ENCODE data around the gene AFG3L2. TPM values are rescaled to one million over a fixed set of nuclear protein-coding genes. Genes with fewer than 3 reads are reported as not detected.

AFG3L2 gene
- total RNA-seq, 1 donor, result 52.1 TPM

DNA sequence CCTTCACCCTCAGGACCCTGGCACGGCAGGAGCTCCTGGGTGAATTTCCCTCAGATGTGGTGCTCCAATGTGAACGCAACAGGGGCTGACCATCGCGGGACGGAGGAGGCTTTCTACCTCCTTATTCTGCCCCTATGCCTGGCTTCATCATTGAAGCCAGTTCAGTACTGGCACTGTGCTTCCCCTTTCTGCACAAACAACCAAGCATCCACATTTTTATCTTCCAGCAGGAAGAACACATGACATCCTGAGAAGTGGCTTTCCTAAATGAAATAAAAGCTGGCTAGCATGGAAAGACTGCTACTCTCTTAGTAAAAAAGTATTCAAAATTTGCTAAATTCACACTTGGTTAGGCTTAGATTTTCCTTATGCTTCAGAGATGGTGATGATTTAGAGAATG is 24.8 kb downstream of the AFG3L2 start:
- Histone ChIP-seq H3K9me3 (ENCODE audit: low read depth, low read length) (no peaks in the 10 kb centered on the region), H3K4me3 (ENCODE audit: low read length) (no peak overlapping the region), H3K27me3 (ENCODE audit: insufficient read depth, low read length) (no peaks in the 10 kb centered on the region), H3K4me1 (ENCODE audit: insufficient read depth, low read length) (no peaks in the 10 kb centered on the region)

DNA sequence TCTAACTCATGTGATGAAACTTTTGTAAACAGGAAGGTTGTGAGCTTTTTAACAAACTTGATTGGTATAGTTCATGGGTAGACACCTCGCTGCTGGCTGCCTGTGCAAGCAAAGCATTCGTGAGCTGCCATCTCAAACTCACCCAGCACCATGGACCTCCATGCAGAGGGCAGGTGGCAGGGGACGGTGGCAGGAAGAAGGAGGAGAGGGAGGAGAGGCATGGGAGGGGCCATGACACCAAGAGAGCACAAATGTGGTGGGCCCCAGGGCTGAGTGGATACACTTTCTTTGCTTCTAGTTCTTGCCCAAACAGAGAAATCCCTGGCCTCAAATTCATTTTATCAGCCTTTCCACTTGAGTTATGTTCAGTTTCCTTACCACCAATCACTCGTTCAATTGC is 29.1 kb downstream of the AFG3L2 start:
- Histone ChIP-seq H3K9me3 (ENCODE audit: low read depth, low read length) (no peaks in the 10 kb centered on the region), H3K27me3 (ENCODE audit: insufficient read depth, low read length) (no peaks in the 10 kb centered on the region), H3K4me1 (ENCODE audit: insufficient read depth, low read length) (no peaks in the 10 kb centered on the region), H3K4me3 (ENCODE audit: low read length) (no peak overlapping the region)

- Histone ChIP-seq H3K4me3 (ENCODE audit: low read length) (no peak overlapping the region), H3K9me3 (ENCODE audit: low read depth, low read length) (no peaks in the 10 kb centered on the region), H3K4me1 (ENCODE audit: insufficient read depth, low read length) (no peaks in the 10 kb centered on the region), H3K27me3 (ENCODE audit: insufficient read depth, low read length) (no peaks in the 10 kb centered on the region)
Measured at GRCh38 chr18:12346240-12346565, 30.8 kb downstream of the AFG3L2 start.

- no peaks in the 10 kb centered on the region for H3K27me3 ChIP-seq (ENCODE audit: insufficient read depth, low read length)
Measured at GRCh38 chr18:12345491-12346239, 31.4 kb downstream of the AFG3L2 start.

DNA sequence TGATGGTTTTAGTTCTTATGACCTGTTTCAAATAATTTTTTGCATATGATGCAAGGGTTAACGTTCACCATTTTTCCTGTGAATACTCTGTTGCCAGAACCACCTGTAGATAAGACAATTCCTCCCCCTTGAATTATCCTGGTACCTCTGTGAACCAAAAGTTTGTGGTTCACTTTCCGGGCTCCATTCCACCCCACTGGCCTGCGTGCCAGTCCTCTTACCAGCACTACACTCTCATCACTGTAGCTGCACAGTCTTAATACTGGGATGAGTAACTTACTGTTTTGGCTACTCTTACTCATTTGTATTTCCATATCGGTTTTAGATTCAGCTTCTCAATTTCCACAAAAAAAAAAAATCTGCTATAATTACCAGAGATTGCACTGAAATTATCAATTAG is 34.4 kb downstream of the AFG3L2 start:
- H3K4me3 ChIP-seq (ENCODE audit: low read length), result no peak overlapping the region
- no peaks in the 10 kb centered on the region for H3K27me3 ChIP-seq (ENCODE audit: insufficient read depth, low read length)
- H3K9me3 ChIP-seq (ENCODE audit: low read depth, low read length), result no peaks in the 10 kb centered on the region
- H3K4me1 ChIP-seq (ENCODE audit: insufficient read depth, low read length), result no peaks in the 10 kb centered on the region

More at GRCh38 chr18:12345491-12346239, 31.4 kb downstream of the AFG3L2 start:
- H3K9me3 ChIP-seq (ENCODE audit: low read depth, low read length), result no peaks in the 10 kb centered on the region
- H3K4me3 ChIP-seq (ENCODE audit: low read length), result no peak overlapping the region
- H3K4me1 ChIP-seq (ENCODE audit: insufficient read depth, low read length), result no peaks in the 10 kb centered on the region

GRCh38 chr18:12340945-12341660 is 35.9 kb downstream of the AFG3L2 start:
- no peak overlapping the region for H3K4me3 ChIP-seq (ENCODE audit: low read length)
- H3K9me3 ChIP-seq (ENCODE audit: low read depth, low read length), result no peaks in the 10 kb centered on the region
- no peaks in the 10 kb centered on the region for H3K4me1 ChIP-seq (ENCODE audit: insufficient read depth, low read length)
- H3K27me3 ChIP-seq (ENCODE audit: insufficient read depth, low read length), result no peaks in the 10 kb centered on the region

GRCh38 chr18:12338382-12338781 is 38.6 kb downstream of the AFG3L2 start:
- Histone ChIP-seq H3K4me3 (ENCODE audit: low read length) (no peak overlapping the region), H3K4me1 (ENCODE audit: insufficient read depth, low read length) (no peaks in the 10 kb centered on the region), H3K27me3 (ENCODE audit: insufficient read depth, low read length) (no peaks in the 10 kb centered on the region), H3K9me3 (ENCODE audit: low read depth, low read length) (no peaks in the 10 kb centered on the region)

DNA sequence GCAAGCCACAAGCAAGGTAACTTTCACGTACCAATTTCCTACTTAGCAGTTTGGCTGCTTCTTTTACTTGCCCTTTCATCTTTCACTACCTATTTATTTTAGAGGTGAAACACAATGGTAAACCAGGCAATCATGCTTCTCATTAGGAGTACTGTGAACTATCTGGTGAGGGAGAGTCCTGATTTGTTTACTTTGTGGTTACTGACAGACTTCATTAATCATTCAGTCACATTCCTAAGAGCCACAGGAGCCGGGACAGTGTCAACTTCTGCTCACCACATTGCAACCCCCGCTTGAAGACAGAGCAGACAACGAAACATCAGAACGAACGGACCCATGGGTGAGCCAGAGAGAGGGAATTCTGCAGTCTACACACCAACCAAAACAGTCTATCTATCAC is 40.1 kb downstream of the AFG3L2 start:
- Histone ChIP-seq H3K9me3 (ENCODE audit: low read depth, low read length) (no peaks in the 10 kb centered on the region), H3K4me1 (ENCODE audit: insufficient read depth, low read length) (no peaks in the 10 kb centered on the region), H3K4me3 (ENCODE audit: low read length) (no peak overlapping the region), H3K27me3 (ENCODE audit: insufficient read depth, low read length) (no peaks in the 10 kb centered on the region)

DNA sequence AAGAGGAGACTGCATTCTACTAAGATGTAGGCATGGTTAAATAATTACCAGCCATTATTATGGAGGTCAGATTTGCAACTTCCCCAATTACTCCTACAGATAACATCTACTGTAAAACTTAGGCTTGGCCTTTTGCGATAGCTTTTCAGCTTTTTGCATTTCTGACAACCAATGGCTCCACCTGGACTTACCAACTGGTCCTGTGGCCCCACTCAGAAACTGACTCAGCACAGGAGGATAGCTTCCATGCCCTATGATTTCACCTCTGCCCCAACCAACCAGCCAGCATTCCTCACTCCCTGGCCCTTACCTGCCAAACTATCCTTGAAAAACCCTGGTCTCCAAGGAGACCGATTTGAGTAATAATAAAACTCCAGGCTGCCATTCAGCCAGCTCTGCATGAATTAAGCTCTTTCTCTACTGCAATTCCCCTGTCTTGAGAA is 40.8 kb downstream of the AFG3L2 start:
- Histone ChIP-seq H3K4me3 (ENCODE audit: low read length) (no peak overlapping the region), H3K27me3 (ENCODE audit: insufficient read depth, low read length) (no peaks in the 10 kb centered on the region), H3K4me1 (ENCODE audit: insufficient read depth, low read length) (no peaks in the 10 kb centered on the region), H3K9me3 (ENCODE audit: low read depth, low read length) (no peaks in the 10 kb centered on the region)

GRCh38 chr18:12335503-12335902 is 41.5 kb downstream of the AFG3L2 start:
- no peak overlapping the region for H3K4me3 ChIP-seq (ENCODE audit: low read length)
- H3K9me3 ChIP-seq (ENCODE audit: low read depth, low read length), result no peaks in the 10 kb centered on the region
- no peaks in the 10 kb centered on the region for H3K4me1 ChIP-seq (ENCODE audit: insufficient read depth, low read length)
- no peaks in the 10 kb centered on the region for H3K27me3 ChIP-seq (ENCODE audit: insufficient read depth, low read length)

DNA sequence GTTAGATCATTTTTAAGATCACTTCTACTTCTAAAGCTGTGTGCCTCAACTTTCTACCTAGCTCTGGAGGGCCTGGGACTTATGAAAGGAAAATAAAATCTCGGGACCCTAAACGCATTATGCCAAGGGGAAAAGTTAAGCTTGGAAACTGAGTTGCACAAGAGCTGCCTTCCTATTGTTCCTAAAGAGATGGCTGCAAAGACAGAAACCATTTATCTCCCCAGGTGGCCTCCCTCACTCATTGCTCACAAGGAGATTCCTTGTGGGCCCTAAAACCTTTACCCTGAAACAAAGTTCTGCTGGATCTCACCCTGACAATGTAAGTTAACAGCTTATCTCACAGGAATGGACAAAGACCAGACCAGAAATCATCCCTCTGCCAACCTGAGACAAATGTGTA is 42.2 kb downstream of the AFG3L2 start:
- Histone ChIP-seq H3K4me1 (ENCODE audit: insufficient read depth, low read length) (no peaks in the 10 kb centered on the region), H3K4me3 (ENCODE audit: low read length) (no peak overlapping the region), H3K9me3 (ENCODE audit: low read depth, low read length) (no peaks in the 10 kb centered on the region), H3K27me3 (ENCODE audit: insufficient read depth, low read length) (no peaks in the 10 kb centered on the region)

- Histone ChIP-seq H3K4me3 (ENCODE audit: low read length) (no peak overlapping the region), H3K27me3 (ENCODE audit: insufficient read depth, low read length) (no peaks in the 10 kb centered on the region), H3K9me3 (ENCODE audit: low read depth, low read length) (no peaks in the 10 kb centered on the region), H3K4me1 (ENCODE audit: insufficient read depth, low read length) (no peaks in the 10 kb centered on the region)
Measured at GRCh38 chr18:12334366-12334808, 42.6 kb downstream of the AFG3L2 start.

DNA sequence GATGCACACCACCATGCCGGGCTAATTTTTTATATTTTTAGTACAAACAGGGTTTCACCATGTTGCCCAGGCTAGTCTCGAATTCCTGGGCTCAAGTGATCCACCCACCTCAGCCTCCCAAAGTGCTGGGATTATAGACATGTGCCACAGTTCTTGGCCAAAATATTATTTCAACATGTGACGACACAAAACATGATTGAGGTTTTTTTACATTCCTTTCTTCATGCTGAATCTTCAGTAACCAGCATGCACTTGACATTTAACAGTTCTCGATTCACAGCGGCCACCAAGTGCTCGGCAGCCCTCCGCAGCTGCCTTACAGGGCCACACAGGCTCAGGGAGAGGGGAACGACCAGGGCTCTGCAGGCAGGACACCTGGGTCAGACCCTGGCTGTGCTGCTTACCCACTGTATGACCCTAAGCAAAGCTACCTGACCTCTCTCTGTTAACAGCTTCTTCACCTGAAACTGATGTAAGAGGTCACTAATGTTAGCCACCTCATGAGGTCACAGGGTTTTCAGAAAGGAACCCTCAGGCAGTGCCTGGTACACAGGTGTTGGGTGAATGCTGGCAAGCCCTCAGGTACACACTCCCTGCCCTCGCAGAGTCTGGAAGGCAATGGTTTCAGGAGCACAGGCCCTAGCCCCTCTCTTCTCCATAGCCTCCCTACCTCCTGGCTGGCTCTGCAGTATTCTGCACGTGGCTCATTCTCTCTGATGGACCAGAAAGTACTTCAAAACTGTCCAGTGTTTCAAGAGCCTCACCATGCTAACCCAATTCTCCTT is 43.3 kb downstream of the AFG3L2 start:
- Histone ChIP-seq H3K4me1 (ENCODE audit: insufficient read depth, low read length) (no peaks in the 10 kb centered on the region), H3K9me3 (ENCODE audit: low read depth, low read length) (no peaks in the 10 kb centered on the region), H3K27me3 (ENCODE audit: insufficient read depth, low read length) (no peaks in the 10 kb centered on the region), H3K4me3 (ENCODE audit: low read length) (no peak overlapping the region)

- H3K9me3 ChIP-seq (ENCODE audit: low read depth, low read length), result no peaks in the 10 kb centered on the region
- peaks cover 5% of the 10 kb centered on the region for H3K4me1 ChIP-seq (ENCODE audit: insufficient read depth, low read length)
- no peak overlapping the region for H3K4me3 ChIP-seq (ENCODE audit: low read length)
- H3K27me3 ChIP-seq (ENCODE audit: insufficient read depth, low read length), result no peaks in the 10 kb centered on the region
Measured at GRCh38 chr18:12330766-12331165, 46.3 kb downstream of the AFG3L2 start.

DNA sequence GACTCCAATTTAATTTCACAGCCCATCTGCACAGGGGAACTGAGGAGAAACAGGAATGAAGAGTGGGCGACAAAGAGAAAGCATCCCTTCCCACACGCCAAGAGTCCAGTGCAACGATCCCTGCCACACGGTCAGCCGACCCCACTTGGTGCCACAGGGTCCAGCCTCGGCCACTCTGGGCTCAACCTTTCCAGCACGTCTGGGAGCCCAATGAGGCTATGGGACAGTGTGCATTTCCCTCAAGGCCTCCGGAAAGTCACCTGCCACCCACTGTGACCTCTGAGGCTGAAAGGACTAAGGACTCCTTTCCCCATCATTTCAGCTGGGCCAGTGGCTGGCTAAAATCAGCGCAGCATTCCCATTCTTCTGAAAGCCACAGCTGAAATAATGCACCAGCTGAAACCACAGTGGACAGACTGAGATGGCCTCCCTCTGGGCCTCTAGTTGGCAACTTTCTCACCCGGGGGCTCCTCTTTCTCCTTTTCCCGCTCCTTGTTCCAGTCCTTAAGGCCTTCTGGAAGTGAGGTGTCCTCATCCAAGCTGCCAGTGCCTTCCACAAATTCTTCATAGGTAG is 47.8 kb downstream of the AFG3L2 start:
- Histone ChIP-seq H3K27me3 (ENCODE audit: insufficient read depth, low read length) (no peaks in the 10 kb centered on the region), H3K4me1 (ENCODE audit: insufficient read depth, low read length) (peaks cover 5% of the 10 kb centered on the region), H3K9me3 (ENCODE audit: low read depth, low read length) (no peaks in the 10 kb centered on the region), H3K4me3 (ENCODE audit: low read length) (no peak overlapping the region)

Data from mononuclear cell (primary cell).